Endothelial cell of umbilical vein (primary cell): ENCODE results near the gene HCRTR2.
"Not testable (repeated sequence)": the region's sequence is repeated elsewhere in the genome, so short reads cannot be mapped to it uniquely, and the experiment has no call there.

Experiments used
- CTCF ChIP-seq, 2 donors: IDR thresholded peaks; 1 replicate in 1 of 2; 2 replicates in 1 of 2; pipeline ENCODE4 v1.5.1; 2011; ENCODE audit warnings: low read length in 2 of 2, mild to moderate bottlenecking in 2 of 2, moderate library complexity in 2 of 2, control low read depth in 1 of 2, inconsistent platforms in 1 of 2, low read depth in 1 of 2; ENCODE audit not compliant: insufficient read depth in 1 of 2; ENCODE audit errors: extremely low read depth in 1 of 2
- EZH2 ChIP-seq: IDR thresholded peaks from 2 replicates; pipeline ENCODE4 v1.6.1; 2012; ENCODE audit warnings: borderline replicate concordance, low read depth, mild to moderate bottlenecking, moderate library complexity, low read length, inconsistent platforms; ENCODE audit not compliant: severe bottlenecking
- GATA2 ChIP-seq: IDR thresholded peaks from 2 replicates; pipeline ENCODE4 v1.7.0; 2011; ENCODE audit warnings: low read depth, mild to moderate bottlenecking, moderate library complexity, mixed read lengths, low read length; ENCODE audit not compliant: insufficient read length, insufficient read depth
- JUN ChIP-seq: IDR thresholded peaks from 2 replicates; pipeline ENCODE4 v1.6.1; 2011; ENCODE audit warnings: borderline replicate concordance, low read depth; ENCODE audit not compliant: insufficient read length, insufficient read depth
- MYC ChIP-seq: IDR thresholded peaks from one replicate; pipeline ENCODE4 v1.6.1; 2011; ENCODE audit warnings: mild to moderate bottlenecking, low read depth, low read length
- POLR2A ChIP-seq: IDR thresholded peaks from 2 replicates; pipeline ENCODE4 v1.6.1; 2012; ENCODE audit warnings: low read depth, mild to moderate bottlenecking, control low read depth, low read length
- POLR2AphosphoS5 ChIP-seq: IDR thresholded peaks from 2 replicates; pipeline ENCODE4 v1.6.1; 2012; ENCODE audit warnings: low read depth, mild to moderate bottlenecking, control low read depth, low read length, moderate library complexity; ENCODE audit not compliant: insufficient read depth

GRCh38 chr6:55297214-55297613 is 122.9 kb downstream of the HCRTR2 start:
- TF ChIP-seq CTCF (IDR thresholded peaks at IDR 0.05; ENCODE audit: extremely low read depth in 1 of 2, insufficient read depth in 1 of 2, low read depth in 1 of 2, low read length in 2 of 2); MYC; POLR2AphosphoS5; JUN; POLR2A; GATA2; EZH2: not testable (repeated sequence)
